Measurements from ENCODE around the gene SLC7A1.

DNA sequence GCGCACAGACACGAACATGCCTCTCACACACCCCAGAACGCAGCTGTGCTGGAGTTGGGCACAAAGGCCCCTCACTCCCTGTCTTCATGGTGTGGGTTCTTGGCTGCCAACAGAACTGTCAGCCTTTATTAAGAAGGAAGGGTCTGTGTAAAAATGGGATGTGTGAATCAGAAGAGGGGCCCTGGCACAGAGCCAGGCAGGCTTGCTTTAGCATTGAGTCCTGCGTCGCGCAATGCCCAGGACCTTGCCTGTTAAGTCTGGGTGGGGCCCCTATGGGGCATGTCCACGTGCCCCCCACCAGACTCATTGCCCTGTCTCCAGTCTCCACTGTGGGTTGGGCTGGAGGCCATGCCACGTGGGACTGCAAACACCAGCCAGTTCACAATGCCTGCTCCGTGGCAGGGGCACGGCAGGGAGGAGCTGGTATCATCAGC is 84.8 kb downstream of the SLC7A1 start:
- TF ChIP-seq POLR2A (IDR thresholded peaks at IDR 0.05) (no peak), CTCF (IDR thresholded peaks at IDR 0.05) (no peak)
